Fibroblast of pulmonary artery (primary cell): ENCODE data around the gene INHA.

ENCODE experiments used
- DNase-seq: peaks from one replicate; pipeline ENCODE4 v3.0.0-alpha.2; 2010; ENCODE audit warnings: low read depth
- H3K4me3 ChIP-seq: replicated peaks from 2 replicates; pipeline ENCODE4 v1.5.1; 2011; ENCODE audit warnings: low read depth, mild to moderate bottlenecking, control low read depth, low read length, moderate library complexity
- CTCF ChIP-seq: IDR thresholded peaks from 2 replicates; pipeline ENCODE4 v1.5.1; 2011; ENCODE audit warnings: mild to moderate bottlenecking, control low read depth, low read length, inconsistent platforms; ENCODE audit errors: missing control alignments

Gene INHA

GRCh38 chr2:219547621-219548020, 24.5 kb upstream of the INHA start:
- DNase-seq: no peak
- H3K4me3 ChIP-seq: no peak overlapping the region
- TF ChIP-seq CTCF: no peak

- DNase-seq: no peak
- TF ChIP-seq CTCF: no peak
- H3K4me3 ChIP-seq: no peak overlapping the region
Measured at GRCh38 chr2:219548990-219549389, 23.1 kb upstream of the INHA start.

GRCh38 chr2:219549619-219550018, 22.5 kb upstream of the INHA start:
- DNase-seq: no peak
- TF ChIP-seq CTCF: no peak
- H3K4me3 ChIP-seq: no peak overlapping the region

- H3K4me3 ChIP-seq: peak overlapping the region; percentile 62
- peak; percentile 27 for DNase-seq
- no peak for TF ChIP-seq CTCF
Measured at GRCh38 chr2:219551441-219552381, 20.4 kb upstream of the INHA start.

GRCh38 chr2:219552382-219553167, 19.5 kb upstream of the INHA start:
- peak overlapping the region; percentile 62 for H3K4me3 ChIP-seq
- DNase-seq: peak; percentile 74
- no peak for TF ChIP-seq CTCF

- no peak for DNase-seq
- peak overlapping the region; percentile 62 for H3K4me3 ChIP-seq
- no peak for TF ChIP-seq CTCF
Measured at GRCh38 chr2:219553168-219553417, 19.0 kb upstream of the INHA start.
